Measurements from ENCODE around the gene LZTFL1.

The LZTFL1 gene

DNA sequence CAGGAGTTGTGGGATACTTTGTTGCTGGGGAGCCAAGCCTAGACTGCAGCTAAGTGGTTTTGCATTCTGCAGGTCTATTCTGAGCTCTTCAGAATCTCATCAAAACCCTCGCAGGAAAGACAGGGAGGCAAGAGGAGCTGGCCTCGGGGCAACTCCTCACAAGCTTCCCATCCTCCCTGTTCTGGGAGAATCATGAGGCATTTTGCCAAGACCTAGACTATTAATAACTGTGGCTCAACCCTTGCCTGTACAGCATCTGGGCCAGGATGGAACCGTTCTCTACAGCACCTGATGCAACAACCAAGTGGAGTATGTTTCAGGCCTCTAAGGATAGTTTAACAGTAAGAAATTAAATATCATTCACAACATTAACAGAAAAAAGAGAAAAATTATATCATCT, 25.4 kb downstream of the LZTFL1 start:
- H3K4me3 ChIP-seq (ENCODE audit: low read depth, low read length) = no peak overlapping the region

DNA sequence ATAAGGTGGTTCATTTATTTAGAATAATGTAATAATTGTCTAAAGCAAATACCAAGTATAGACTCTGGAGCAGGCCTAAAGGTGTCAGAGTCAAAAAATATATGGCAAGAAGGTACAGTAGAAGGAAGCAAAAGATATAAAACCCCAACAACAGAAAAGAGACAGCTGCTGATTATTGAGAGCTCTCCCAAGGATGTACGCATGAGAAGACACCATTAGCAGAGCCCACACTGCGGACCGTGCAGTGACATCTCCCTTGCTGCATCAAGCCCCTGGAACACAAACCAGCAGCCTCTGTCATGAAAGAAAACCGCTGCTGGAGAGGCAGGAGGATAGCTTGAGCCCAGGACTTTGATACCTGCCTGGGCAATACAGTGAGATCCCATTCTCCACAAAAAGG, 27.6 kb downstream of the LZTFL1 start:
- H3K4me3 ChIP-seq (ENCODE audit: low read depth, low read length) = no peak overlapping the region

DNA sequence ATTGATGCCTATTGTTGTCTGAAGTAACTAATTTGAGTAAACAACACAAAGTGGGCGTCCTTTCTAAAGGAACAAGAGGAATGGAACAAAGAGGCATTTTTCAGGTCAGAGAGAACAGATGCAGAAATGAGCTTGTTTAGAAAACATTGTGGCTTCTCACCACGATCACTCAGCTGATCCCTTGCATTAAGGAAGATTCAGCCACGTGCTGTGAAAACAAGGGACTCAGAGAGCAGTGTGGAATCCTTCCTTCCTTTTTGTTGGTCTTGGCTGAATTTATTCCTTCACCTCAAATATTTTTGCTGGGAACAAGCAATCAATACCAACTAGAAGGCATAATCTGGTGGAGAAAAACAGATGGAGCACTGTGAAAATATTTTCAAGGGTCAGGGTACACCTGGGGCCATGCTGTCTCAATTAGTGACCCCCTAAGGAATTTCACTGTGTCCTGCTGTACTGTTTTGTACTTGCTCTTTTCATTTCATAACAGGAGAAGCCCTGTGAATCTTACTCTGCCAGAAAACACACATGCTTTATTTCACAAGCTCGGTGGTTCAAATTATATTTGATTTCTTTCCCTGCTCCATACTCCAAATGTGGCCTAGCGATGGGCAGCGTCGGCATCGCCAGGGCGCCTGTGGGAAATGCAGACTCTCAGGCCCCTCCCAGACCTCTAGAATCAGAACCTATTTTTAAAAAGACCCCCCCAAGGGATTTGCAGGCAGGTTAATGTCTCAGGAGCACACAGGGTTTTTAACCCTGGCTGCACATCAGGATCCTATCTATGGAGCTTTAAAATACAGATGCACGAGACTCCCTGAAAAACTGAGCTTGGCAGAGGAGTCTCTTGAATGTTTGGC, 34.0 kb downstream of the LZTFL1 start:
- H3K4me3 ChIP-seq (ENCODE audit: low read depth, low read length) = no peak overlapping the region

- H3K4me3 ChIP-seq (ENCODE audit: low read depth, low read length) = no peak overlapping the region
Observed at GRCh38 chr3:45807133-45807532, 34.8 kb downstream of the LZTFL1 start.

GRCh38 chr3:45806072-45806471, 35.8 kb downstream of the LZTFL1 start:
- H3K4me3 ChIP-seq (ENCODE audit: low read depth, low read length) = no peak overlapping the region

DNA sequence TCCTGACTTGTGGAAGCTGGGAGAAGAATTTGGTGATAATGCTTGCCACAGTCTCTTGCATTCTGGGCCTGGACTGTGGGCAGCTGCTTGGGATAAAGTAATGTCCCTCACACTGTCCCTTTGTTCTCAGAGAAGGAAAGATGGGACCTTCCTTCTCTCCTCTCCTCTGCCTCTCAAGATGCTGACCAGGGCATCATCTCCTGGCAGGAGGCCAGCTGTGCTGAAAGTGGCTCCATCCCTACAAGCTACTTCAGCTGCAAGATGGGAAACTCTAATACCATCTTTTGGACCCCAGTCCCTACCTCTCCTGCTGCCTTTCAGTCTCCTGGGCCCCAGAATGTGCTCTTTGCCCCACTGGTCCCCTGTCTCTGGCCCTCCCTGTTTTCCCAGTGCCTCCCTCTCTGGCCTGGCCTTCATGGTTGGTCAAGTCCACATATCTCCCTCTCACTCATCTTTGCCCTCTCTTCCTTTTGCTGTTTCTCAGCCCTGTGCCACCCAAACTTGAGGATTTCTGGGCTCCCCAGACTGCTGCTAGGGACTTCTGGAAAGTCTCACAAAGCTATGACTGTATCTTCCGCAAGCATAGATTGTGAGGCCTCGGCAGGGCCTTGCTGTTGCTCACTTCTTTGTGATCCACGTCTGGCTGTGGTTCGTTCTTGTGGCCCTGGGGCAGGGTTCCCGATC, 38.5 kb downstream of the LZTFL1 start:
- no peak overlapping the region for H3K4me3 ChIP-seq (ENCODE audit: low read depth, low read length)

DNA sequence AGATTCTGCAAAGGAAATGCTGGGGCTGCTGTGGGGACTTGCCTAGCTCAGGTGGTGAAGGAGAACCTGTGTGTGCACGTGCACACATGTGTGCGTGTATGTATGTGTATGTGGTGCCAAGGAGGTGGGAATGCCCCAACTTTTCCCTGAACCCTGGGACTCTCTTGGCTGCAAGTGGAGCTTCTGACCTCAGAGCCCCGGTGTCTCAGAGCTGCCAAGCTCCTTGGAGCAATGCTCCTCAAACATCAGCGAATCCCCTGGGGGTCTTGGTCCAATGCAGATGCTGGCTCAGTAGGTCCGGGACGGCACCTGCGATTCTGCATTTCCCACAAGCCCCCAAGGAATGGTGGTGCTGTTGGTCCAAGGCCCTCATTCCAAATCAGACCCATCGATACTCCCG, 39.8 kb downstream of the LZTFL1 start:
- H3K4me3 ChIP-seq (ENCODE audit: low read depth, low read length) = no peak overlapping the region

GRCh38 chr3:45800611-45801010, 41.3 kb downstream of the LZTFL1 start:
- H3K4me3 ChIP-seq (ENCODE audit: low read depth, low read length) = no peak overlapping the region

GRCh38 chr3:45799586-45799985, 42.3 kb downstream of the LZTFL1 start:
- no peak overlapping the region for H3K4me3 ChIP-seq (ENCODE audit: low read depth, low read length)

DNA sequence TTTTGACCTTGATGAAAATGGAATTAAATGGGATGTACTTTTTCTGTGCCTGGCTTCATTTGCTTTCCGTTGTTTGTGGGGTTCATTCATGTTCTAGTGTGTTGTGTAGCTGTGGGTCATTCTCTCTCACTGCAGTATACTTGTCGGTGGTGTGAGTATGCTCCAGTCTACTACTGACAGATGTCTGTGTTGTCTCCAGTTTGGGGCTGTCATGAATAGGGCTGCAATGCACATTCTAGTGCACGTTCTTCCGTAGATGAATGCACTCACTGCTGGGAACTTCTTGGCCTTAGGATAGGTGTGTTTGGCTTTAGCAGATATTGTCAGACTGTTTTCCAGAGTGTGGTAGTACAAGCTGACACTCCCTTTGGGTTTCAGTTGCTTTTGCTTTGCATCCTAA, 43.9 kb downstream of the LZTFL1 start:
- no peak overlapping the region for H3K4me3 ChIP-seq (ENCODE audit: low read depth, low read length)

DNA sequence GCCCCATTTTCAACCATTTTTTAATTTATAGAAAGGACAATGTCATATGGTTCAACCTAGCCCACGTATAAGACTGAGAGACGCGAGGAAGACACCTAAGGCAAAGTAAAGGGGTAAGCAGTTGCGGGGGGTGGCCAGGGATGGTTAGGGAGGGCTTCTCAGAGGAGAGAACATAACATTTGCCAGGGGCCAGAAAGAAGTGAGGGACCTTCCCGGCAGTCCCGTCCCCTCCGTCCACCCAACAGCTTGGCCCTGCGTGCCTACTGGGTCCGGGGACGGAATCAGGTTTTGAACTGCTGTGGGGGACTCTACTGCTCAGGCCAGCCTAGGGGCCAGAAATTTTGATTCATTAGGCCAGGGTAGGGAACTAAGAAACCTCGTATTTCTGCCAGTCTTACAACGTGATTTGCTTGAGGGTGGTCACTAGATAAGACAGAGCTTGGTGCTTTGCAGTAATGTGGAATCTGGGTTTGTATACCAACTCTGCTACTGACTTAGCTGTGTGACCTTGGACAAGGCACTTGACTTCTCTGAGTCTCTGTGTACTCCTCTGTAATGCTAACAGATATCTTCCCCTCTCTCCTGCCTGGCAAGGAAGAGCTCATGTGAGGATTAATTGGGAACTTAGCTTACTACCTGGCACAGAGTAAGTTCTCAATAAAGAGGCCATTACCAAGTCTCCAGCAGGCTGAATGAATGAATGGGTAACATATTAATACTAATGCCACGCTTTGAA, 44.8 kb downstream of the LZTFL1 start:
- H3K4me3 ChIP-seq (ENCODE audit: low read depth, low read length) = peak overlapping the region; percentile 58

DNA sequence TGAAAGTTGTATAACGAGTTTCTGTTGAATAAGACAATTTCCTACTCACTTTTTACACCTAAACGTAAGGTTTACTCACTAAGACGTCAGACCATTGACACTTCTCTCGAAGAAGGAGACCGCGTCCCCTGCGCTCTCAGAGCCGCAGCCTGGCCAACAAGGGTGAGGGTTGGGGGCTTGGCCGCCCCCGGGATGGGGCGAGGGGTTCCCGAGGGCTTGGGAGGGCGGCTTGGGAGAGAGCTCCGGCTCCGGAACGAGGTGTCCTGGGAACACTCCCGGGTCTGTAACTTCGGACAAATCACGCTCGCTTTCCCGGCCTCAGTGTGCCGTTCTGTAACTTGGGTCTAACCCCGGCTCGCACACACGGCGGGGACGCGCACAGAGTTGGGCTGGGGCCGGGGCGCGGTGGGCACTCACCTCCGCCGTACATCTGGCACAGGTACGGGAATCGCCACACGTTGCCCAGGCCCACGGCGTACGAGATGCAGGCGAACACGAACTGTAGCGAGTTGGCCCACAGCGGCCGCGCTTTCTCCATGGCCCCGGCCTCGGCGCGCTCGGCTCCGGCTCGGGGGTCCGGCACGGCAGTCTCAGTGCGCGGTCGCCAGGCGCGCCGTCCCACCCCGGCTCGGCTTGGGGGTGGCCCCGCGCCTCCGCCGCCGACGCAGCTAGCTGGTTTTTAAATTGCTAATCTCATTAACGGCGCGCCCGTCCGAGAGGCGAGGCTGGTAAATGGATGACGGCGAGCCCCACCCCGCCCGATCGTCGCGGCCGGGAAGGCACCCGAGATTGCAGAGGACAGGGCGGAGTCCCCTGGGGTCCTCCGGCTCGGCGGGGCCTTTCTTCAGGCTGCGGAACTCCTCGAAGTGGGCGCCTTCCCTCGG, 45.8 kb downstream of the LZTFL1 start, which contains the start of gene SLC6A20:
TSS of gene SLC6A20 (minus strand) at position 655 of the 884 bp plus-strand sequence. CDS start at position 538, 117 bp downstream.
- peak within 1 kb of the TSS; percentile 58 for H3K4me3 ChIP-seq (ENCODE audit: low read depth, low read length)

- H3K4me3 ChIP-seq (ENCODE audit: low read depth, low read length) = peak overlapping the region; percentile 58
Observed at GRCh38 chr3:45795509-45795881, 46.4 kb downstream of the LZTFL1 start.

DNA sequence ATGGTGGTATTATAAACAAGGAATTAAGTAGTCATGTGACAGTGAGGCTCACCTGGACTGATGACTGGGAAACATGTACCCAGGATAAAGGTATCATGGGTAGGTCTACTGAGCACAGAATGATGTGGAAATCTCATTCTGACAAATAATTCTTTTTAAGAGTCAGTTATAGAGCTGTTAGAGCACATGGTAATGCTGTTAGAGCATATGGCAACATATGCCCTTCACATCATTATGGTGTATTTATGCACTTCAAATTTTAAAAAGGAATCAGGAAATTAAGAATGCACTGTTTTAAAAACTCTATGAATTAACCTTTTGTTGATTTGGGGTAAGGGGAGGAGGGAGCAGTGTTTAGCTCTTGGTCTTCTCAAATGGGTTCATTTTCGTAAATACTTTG, 47.3 kb downstream of the LZTFL1 start:
- no peak overlapping the region for H3K4me3 ChIP-seq (ENCODE audit: low read depth, low read length)

- H3K4me3 ChIP-seq (ENCODE audit: low read depth, low read length) = no peak overlapping the region
Observed at GRCh38 chr3:45794177-45794560, 47.8 kb downstream of the LZTFL1 start.

DNA sequence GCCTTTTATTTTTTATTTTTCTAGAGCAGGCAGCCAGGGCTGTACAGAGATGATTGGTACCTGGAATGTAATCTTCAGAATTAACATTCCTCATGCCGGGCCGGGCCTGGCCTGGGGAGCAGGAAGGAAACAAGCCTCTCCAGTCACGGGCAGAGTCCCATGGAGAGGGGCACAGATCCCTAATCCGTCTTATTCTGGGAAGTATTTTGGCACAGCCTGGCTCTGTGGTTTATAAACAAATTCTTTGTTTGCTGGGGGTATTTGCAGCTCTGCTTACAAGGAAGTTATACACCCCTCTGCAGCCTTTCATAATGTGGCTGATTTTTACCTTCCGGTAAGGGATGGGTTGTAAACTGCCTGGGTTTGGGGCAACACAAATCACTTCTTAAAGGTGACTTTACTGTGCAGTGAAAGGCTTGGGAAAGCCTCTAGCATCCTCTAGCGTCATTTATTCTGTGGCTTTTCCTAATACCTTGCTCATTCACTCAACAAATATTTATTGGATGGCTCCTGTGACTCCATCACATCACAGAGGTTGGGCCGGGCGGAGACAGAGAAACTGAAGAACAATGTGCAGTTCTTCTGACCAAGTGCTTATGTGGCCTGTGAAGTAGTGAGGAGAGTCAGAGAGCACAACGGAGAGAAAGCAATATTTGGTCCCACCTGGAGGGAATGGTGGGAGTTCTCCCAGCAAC, 48.3 kb downstream of the LZTFL1 start:
- H3K4me3 ChIP-seq (ENCODE audit: low read depth, low read length) = no peak overlapping the region

- H3K4me3 ChIP-seq (ENCODE audit: low read depth, low read length) = no peak overlapping the region
Observed at GRCh38 chr3:45792516-45793172, 49.3 kb downstream of the LZTFL1 start.

GRCh38 chr3:45792036-45792435, 49.9 kb downstream of the LZTFL1 start:
- no peak overlapping the region for H3K4me3 ChIP-seq (ENCODE audit: low read depth, low read length)

- H3K4me3 ChIP-seq (ENCODE audit: low read depth, low read length) = no peak overlapping the region
Observed at GRCh38 chr3:45790596-45790995, 51.3 kb downstream of the LZTFL1 start.
